HCT116 (cell line): Measurements from ENCODE around the gene SETD3. TPM values are rescaled to one million over a fixed set of nuclear protein-coding genes. Genes with fewer than 3 reads are reported as not detected.

Experiments
- ATAC-seq: fragments of 200-7000 bp; cut with Tn5 transposase; 2 replicates; pipeline ENCODE4 v1.9.1; 2020; ENCODE audit warnings: mild to moderate bottlenecking, moderate library complexity
- BruUV-seq: library from RNA; stranded (reverse); fragments of 400-500 nt; replicated peaks from 2 replicates; lab custom pipeline; 2021; lab: Mats Ljungman, UMichigan
- CTCF ChIA-PET: fragments of 300-600 bp; sonication (Branson Sonifier 250); formaldehyde crosslinking; loops from one replicate; lab custom pipeline; 2021; ENCODE audit warnings: antibody characterized with exemption; lab: Charles Lee
- POLR2A ChIA-PET: fragments of 300-600, 350-600 bp; sonication (Branson Sonifier 250); formaldehyde crosslinking; loops from one replicate; lab custom pipeline; 2021; ENCODE audit warnings: antibody characterized with exemption; lab: Charles Lee
- RAD21 ChIA-PET, 2 experiments: fragments of 300-600 bp; sonication (Branson Sonifier 250); formaldehyde crosslinking; loops; one replicate each; lab custom pipeline; 2023; ENCODE audit warnings: low total read pairs in 2 of 2; ENCODE audit not compliant: uncharacterized antibody in 2 of 2, unreplicated experiment in 2 of 2, low non-redundant PET in 1 of 2; lab: Charles Lee
- DNase-seq: peaks from one replicate; pipeline ENCODE4 v3.0.0-alpha.2; 2010; ENCODE audit warnings: low read depth, low spot score
- H2AFZ ChIP-seq: fragments of 200-600 bp; shearing (Covaris generic), sonication (generic); 2 replicates; pipeline ENCODE4 v1.6.1; 2017; ENCODE audit warnings: low read depth, mixed run types, mixed read lengths, antibody characterized with exemption, low read length; ENCODE audit not compliant: poor library complexity, severe bottlenecking
- H3K27ac ChIP-seq: 2 replicates; pipeline ENCODE4 v1.5.1; 2012; ENCODE audit warnings: low read depth, low read length
- H3K27me3 ChIP-seq: fragments of 200-600 bp; sonication (generic); 2 replicates; pipeline ENCODE4 v1.6.1; 2016; ENCODE audit warnings: mixed run types, low read length, mixed read lengths; ENCODE audit not compliant: insufficient read depth
- H3K36me3 ChIP-seq, 2 experiments: fragments of 200-500 bp in 1 of 2; fragments of 200-600 bp in 1 of 2; sonication (Bioruptor generic) in 1 of 2; sonication (generic) in 1 of 2; 2 replicates each; pipeline versions ENCODE4 v1.5.1 to v1.6.1; 2014 to 2016; ENCODE audit warnings: low read length in 2 of 2, inconsistent platforms in 1 of 2, mixed read lengths in 1 of 2, mixed run types in 1 of 2; ENCODE audit not compliant: insufficient read depth in 2 of 2, control insufficient read depth in 1 of 2
- H3K4me1 ChIP-seq, 2 experiments: fragments of 200-600 bp in 1 of 2; sonication (generic) in 1 of 2; 2 replicates each; pipeline versions ENCODE4 v1.5.1 to v1.6.1; 2012 to 2017; ENCODE audit warnings: low read length in 2 of 2, inconsistent platforms in 1 of 2, mild to moderate bottlenecking in 1 of 2, mixed read lengths in 1 of 2, mixed run types in 1 of 2, moderate library complexity in 1 of 2; ENCODE audit not compliant: insufficient read depth in 2 of 2, control insufficient read depth in 1 of 2
- H3K4me2 ChIP-seq: fragments of 200-600 bp; sonication (generic); 2 replicates; pipeline ENCODE4 v1.6.1; 2017; ENCODE audit warnings: mixed run types, low read length, mixed read lengths
- H3K4me3 ChIP-seq, 2 experiments: fragments of 200-600 bp in 1 of 2; sonication (generic) in 1 of 2; replicated peaks in 1 of 2; 2 replicates each; pipeline ENCODE4 v1.5.1; 2011 to 2016; ENCODE audit warnings: low read length in 2 of 2, control low read depth in 1 of 2, low read depth in 1 of 2, mild to moderate bottlenecking in 1 of 2, mixed read lengths in 1 of 2, mixed run types in 1 of 2
- H3K79me2 ChIP-seq: fragments of 200-600 bp; sonication (generic); 2 replicates; pipeline ENCODE4 v1.6.1; 2017; ENCODE audit warnings: mild to moderate bottlenecking, mixed run types, low read length, moderate library complexity, mixed read lengths; ENCODE audit not compliant: insufficient read depth
- H3K9ac ChIP-seq: fragments of 200-600 bp; sonication (generic); 2 replicates; pipeline ENCODE4 v1.6.1; 2016; ENCODE audit warnings: low read length, mixed read lengths
- H3K9me2 ChIP-seq: fragments of 200-600 bp; sonication (generic), shearing (Covaris generic); 2 replicates; pipeline ENCODE4 v1.6.1; 2017; ENCODE audit warnings: mixed run types, mild to moderate bottlenecking, moderate library complexity; ENCODE audit not compliant: insufficient read depth
- H3K9me3 ChIP-seq, 2 experiments: fragments of 200-500 bp in 1 of 2; fragments of 200-600 bp in 1 of 2; sonication (Bioruptor generic) in 1 of 2; sonication (generic) in 1 of 2; 2 replicates each; pipeline ENCODE4 v1.6.1; 2014 to 2017; ENCODE audit warnings: low read length in 2 of 2, mixed read lengths in 2 of 2, inconsistent platforms in 1 of 2, low read depth in 1 of 2, mild to moderate bottlenecking in 1 of 2, mixed run types in 1 of 2, moderate library complexity in 1 of 2; ENCODE audit not compliant: control insufficient read depth in 1 of 2, insufficient read depth in 1 of 2
- H4K20me1 ChIP-seq: fragments of 200-600 bp; sonication (generic), shearing (Covaris generic); 2 replicates; pipeline ENCODE4 v1.6.1; 2017; ENCODE audit warnings: mixed run types, mild to moderate bottlenecking, moderate library complexity; ENCODE audit not compliant: insufficient read depth
- CEBPB ChIP-seq: IDR thresholded peaks from 2 replicates; pipeline ENCODE4 v1.6.1; 2012; ENCODE audit warnings: low read depth
- EGR1 ChIP-seq: IDR thresholded peaks from 2 replicates; pipeline ENCODE4 v1.6.1; 2012; ENCODE audit warnings: low read depth
- POLR2A ChIP-seq: IDR thresholded peaks from 2 replicates; pipeline ENCODE4 v1.7.0; 2011; ENCODE audit warnings: borderline replicate concordance; ENCODE audit not compliant: insufficient read depth, insufficient read length; ENCODE audit errors: extremely low read depth
- SP1 ChIP-seq: IDR thresholded peaks from 2 replicates; pipeline ENCODE4 v1.6.1; 2012; ENCODE audit warnings: low read depth
- SRF ChIP-seq: IDR thresholded peaks from 2 replicates; pipeline ENCODE4 v1.6.1; 2012; ENCODE audit warnings: low read depth
- TCF7L2 ChIP-seq: IDR thresholded peaks from 2 replicates; pipeline ENCODE4 v1.7.0; 2011; ENCODE audit warnings: borderline replicate concordance, inconsistent platforms; ENCODE audit not compliant: insufficient read depth, insufficient read length; ENCODE audit errors: extremely low read depth
- intact Hi-C: fragments of 100-400 bp; cut with micrococcal nuclease; formaldehyde crosslinking; loops from 2 replicates; pipeline ENCODE4 v1.10.0; 2022
- total RNA-seq: library from RNA; stranded (reverse); gene quantifications from one replicate; pipeline ENCODE4 v1.2.1, GENCODE V29; 2021; ENCODE audit not compliant: unreplicated experiment
- TF ChIP-seq, protein P1 (sequence below), 3 experiments: fragments of 200-600 bp in 1 of 3; sonication (generic) in 1 of 3; IDR thresholded peaks in 2 of 3; conservative IDR thresholded peaks in 1 of 3; 2 replicates each; pipeline ENCODE4 v1.5.1; 2012 to 2017; ENCODE audit warnings: low read depth in 2 of 3, low read length in 2 of 3, antibody characterized with exemption in 1 of 3, borderline replicate concordance in 1 of 3, control low read depth in 1 of 3, mild to moderate bottlenecking in 1 of 3, mixed read lengths in 1 of 3, mixed run types in 1 of 3, moderate library complexity in 1 of 3; ENCODE audit not compliant: insufficient read depth in 1 of 3

The SETD3 gene
- total RNA-seq, 1 experiment from 2014 or later, result 46.6 TPM

DNA sequence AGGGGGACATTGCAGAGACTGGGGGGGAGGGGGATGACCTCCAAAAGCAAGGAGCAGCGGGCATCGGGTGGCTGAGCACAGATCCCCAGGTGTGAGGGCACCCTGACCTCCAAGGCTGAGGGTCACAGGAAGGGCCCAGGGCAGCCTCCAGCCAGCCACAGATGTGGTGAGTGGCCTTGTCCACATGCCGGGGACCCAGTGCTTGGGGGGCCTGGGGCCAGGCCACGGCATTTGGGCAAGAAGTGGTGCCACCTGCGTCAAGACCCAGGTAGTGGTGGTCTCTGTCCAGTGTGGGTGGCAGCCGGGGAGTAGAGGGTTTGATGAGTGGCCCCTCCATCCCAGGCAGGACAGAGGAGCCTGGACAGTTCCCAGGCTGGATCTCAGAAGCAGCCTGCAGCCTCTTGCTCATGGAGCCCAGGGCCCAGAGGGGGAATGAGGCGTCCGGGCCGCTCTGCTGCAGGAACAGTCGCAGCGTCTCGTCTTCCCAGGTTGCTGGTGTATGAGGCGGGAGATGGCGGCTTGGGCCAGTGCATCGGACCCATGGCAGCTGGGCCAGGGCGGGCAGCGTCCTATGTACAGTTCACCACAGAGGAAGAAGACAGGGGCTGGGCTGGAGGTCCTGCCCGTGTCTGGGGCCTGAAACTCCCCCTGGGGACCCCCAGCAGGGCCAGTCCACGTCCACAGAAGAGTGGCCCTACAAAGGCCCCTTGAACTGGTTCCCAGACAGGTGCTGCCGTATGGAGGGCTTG, 34.1 kb upstream of the SETD3 start:
- no TSS peak for BruUV-seq
- H3K79me2 ChIP-seq, result peaks cover 4% of the 10 kb centered on the region; the same call in 1 of the 2 replicates
- no peak overlapping the region for H3K4me3 ChIP-seq
- no peaks in the 10 kb centered on the region for H3K9me2 ChIP-seq
- intact Hi-C loops, result no loop called here
- TF ChIP-seq SRF (no peak), POLR2A (no peak), SP1 (no peak), TCF7L2 (no peak), CEBPB (no peak), EGR1 (no peak)
- TF ChIP-seq, protein P1, sequence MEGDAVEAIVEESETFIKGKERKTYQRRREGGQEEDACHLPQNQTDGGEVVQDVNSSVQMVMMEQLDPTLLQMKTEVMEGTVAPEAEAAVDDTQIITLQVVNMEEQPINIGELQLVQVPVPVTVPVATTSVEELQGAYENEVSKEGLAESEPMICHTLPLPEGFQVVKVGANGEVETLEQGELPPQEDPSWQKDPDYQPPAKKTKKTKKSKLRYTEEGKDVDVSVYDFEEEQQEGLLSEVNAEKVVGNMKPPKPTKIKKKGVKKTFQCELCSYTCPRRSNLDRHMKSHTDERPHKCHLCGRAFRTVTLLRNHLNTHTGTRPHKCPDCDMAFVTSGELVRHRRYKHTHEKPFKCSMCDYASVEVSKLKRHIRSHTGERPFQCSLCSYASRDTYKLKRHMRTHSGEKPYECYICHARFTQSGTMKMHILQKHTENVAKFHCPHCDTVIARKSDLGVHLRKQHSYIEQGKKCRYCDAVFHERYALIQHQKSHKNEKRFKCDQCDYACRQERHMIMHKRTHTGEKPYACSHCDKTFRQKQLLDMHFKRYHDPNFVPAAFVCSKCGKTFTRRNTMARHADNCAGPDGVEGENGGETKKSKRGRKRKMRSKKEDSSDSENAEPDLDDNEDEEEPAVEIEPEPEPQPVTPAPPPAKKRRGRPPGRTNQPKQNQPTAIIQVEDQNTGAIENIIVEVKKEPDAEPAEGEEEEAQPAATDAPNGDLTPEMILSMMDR (IDR thresholded peaks at IDR 0.05 in 2 of 3, conservative IDR thresholded peaks at IDR 0.05 in 1 of 3; ENCODE audit: borderline replicate concordance in 1 of 3, insufficient read depth in 1 of 3, low read depth in 2 of 3, low read length in 2 of 3), result no peak
- ATAC-seq (no peak), DNase-seq (no peak)
- CTCF ChIA-PET, result no interaction called here
- no peak overlapping the region for H3K9ac ChIP-seq
- H3K27me3 ChIP-seq, result no peaks in the 10 kb centered on the region
- RAD21 ChIA-PET, result no interaction called here
- H3K36me3 ChIP-seq, result peaks cover 0 to 8% of the 10 kb centered on the region in 2 experiments; a peak in 2 of 4 replicates
- no peaks in the 10 kb centered on the region for H4K20me1 ChIP-seq
- POLR2A ChIA-PET, result no interaction called here
- H3K9me3 ChIP-seq, result no peaks in the 10 kb centered on the region
- no peak overlapping the region for H3K27ac ChIP-seq
- H2AFZ ChIP-seq, result no peak overlapping the region
- no peaks in the 10 kb centered on the region; a peak in 2 of 4 replicates for H3K4me1 ChIP-seq
- H3K4me2 ChIP-seq, result no peak overlapping the region
